ENCODE data around the gene ABHD1. TPM values are rescaled to one million over a fixed set of nuclear protein-coding genes. Genes with fewer than 3 reads are reported as not detected.
"Not testable (repeated sequence)": the region's sequence is repeated elsewhere in the genome, so short reads cannot be mapped to it uniquely, and the experiment has no call there.

Gene ABHD1
- total RNA-seq, 4 donors from 2014 or later: 0.92 TPM; not detected in 3

- Histone ChIP-seq H3K36me3 (no peaks in the 10 kb centered on the region), H3K4me3 (no peak overlapping the region), H3K4me1 (peaks cover 0 to 9% (median 6%) of the 10 kb centered on the region in 4 donors), H3K9me3 (no peaks in the 10 kb centered on the region), H3K27ac (replicated peaks in 1 of 4) (no peak overlapping the region), H3K27me3 (peaks cover 0 to 30% (median 3%) of the 10 kb centered on the region in 4 donors)
- WGBS: 77% methylated on average over 8 of the region's 8 CpGs
- no peak for TF ChIP-seq POLR2AphosphoS5 (IDR thresholded peaks at IDR 0.05)
- TF ChIP-seq, protein P1, sequence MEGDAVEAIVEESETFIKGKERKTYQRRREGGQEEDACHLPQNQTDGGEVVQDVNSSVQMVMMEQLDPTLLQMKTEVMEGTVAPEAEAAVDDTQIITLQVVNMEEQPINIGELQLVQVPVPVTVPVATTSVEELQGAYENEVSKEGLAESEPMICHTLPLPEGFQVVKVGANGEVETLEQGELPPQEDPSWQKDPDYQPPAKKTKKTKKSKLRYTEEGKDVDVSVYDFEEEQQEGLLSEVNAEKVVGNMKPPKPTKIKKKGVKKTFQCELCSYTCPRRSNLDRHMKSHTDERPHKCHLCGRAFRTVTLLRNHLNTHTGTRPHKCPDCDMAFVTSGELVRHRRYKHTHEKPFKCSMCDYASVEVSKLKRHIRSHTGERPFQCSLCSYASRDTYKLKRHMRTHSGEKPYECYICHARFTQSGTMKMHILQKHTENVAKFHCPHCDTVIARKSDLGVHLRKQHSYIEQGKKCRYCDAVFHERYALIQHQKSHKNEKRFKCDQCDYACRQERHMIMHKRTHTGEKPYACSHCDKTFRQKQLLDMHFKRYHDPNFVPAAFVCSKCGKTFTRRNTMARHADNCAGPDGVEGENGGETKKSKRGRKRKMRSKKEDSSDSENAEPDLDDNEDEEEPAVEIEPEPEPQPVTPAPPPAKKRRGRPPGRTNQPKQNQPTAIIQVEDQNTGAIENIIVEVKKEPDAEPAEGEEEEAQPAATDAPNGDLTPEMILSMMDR (IDR thresholded peaks at IDR 0.05): no peak
- no peak for TF ChIP-seq EP300 (IDR thresholded peaks at IDR 0.05)
- TF ChIP-seq POLR2A (IDR thresholded peaks at IDR 0.05; ENCODE audit: low read depth): no peak
- no peak for DNase-seq (ENCODE audit: extremely low spot score)
- intact Hi-C loops (cut with DNase I): no loop called here
Observed at GRCh38 chr2:27171351-27171848, 47.8 kb downstream of the ABHD1 start.

DNA sequence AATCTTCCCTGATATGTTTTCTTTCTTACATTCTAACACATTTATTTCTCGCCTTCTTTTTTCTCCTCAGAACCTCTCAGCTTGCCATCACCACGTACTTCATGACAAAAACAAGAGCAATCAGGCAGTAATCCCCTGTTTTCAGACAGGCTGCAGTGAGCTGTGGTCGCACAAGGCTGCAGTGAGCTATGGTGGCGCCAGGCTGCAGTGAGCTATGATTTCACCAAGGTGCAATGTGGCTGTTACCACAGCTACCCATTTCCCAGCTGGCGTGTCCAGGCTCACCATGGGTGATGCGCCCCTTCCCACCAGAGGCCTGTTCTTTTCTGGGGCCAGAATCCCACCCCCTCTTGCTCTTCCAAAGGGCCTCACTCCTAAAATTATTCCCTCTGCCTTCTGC, 51.0 kb downstream of the ABHD1 start:
- peaks cover 0 to 37% (median 3%) of the 10 kb centered on the region in 4 donors for H3K27me3 ChIP-seq
- no peak for TF ChIP-seq EP300 (IDR thresholded peaks at IDR 0.05)
- TF ChIP-seq POLR2A (IDR thresholded peaks at IDR 0.05; ENCODE audit: low read depth): no peak
- TF ChIP-seq, protein P1 (IDR thresholded peaks at IDR 0.05): no peak
- TF ChIP-seq POLR2AphosphoS5 (IDR thresholded peaks at IDR 0.05): no peak
- intact Hi-C loops (cut with DNase I): no loop called here

GRCh38 chr2:27175330-27175729, 51.7 kb downstream of the ABHD1 start:
- WGBS: 71% methylated on average over 8 of the region's 8 CpGs
- Histone ChIP-seq H3K27me3 (peaks cover 0 to 37% (median under 1%) of the 10 kb centered on the region in 4 donors), H3K4me1 (peaks cover 0 to 1% (median under 1%) of the 10 kb centered on the region in 4 donors), H3K36me3 (no peaks in the 10 kb centered on the region), H3K4me3 (no peak overlapping the region), H3K27ac (replicated peaks in 1 of 4) (no peak overlapping the region), H3K9me3 (no peaks in the 10 kb centered on the region)
- no peak for TF ChIP-seq POLR2AphosphoS5 (IDR thresholded peaks at IDR 0.05)
- TF ChIP-seq, protein P1 (IDR thresholded peaks at IDR 0.05): no peak
- no peak for TF ChIP-seq POLR2A (IDR thresholded peaks at IDR 0.05; ENCODE audit: low read depth)
- TF ChIP-seq EP300 (IDR thresholded peaks at IDR 0.05): no peak
- no peak for DNase-seq (ENCODE audit: extremely low spot score)
- intact Hi-C loops (cut with DNase I): no loop called here

More for the DNA sequence above, 51.0 kb downstream of the ABHD1 start:
- no peaks in the 10 kb centered on the region for H3K36me3 ChIP-seq
- no peaks in the 10 kb centered on the region for H3K9me3 ChIP-seq
- H3K4me3 ChIP-seq: no peak overlapping the region
- H3K4me1 ChIP-seq: peaks cover 0 to 8% (median 6%) of the 10 kb centered on the region in 4 donors
- WGBS: 82% methylated on average over 6 of the region's 6 CpGs
- no peak for DNase-seq (ENCODE audit: extremely low spot score)
- no peak overlapping the region for H3K27ac ChIP-seq (replicated peaks in 1 of 4)

DNA sequence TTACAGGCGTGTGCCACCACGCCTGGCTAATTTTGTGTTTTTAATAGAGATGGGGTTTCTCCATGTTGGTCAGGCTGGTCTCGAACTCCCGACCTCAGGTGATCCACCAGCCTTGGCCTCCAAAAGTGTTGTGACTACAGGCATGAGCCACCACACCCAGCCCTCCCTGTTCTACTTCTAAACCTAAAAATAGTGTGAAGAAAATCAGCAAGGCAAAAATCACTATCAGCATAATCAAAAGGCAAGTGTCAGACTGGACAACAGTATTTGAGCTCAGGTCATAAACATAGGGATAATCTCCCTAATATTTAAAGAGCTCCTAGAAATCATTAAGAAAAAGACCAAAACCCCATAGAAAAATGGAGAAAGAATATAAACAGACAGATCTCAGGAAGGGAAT, 52.2 kb downstream of the ABHD1 start:
- 95% methylated on average over 4 of the region's 4 CpGs for WGBS
- H3K9me3 ChIP-seq; intact Hi-C loops (cut with DNase I); H3K4me1 ChIP-seq; H3K36me3 ChIP-seq; DNase-seq (ENCODE audit: extremely low spot score); H3K4me3 ChIP-seq; H3K27ac ChIP-seq (replicated peaks in 1 of 4): not testable (repeated sequence)
- peaks cover 0 to 33% (median 0%) of the 10 kb centered on the region in 4 donors for H3K27me3 ChIP-seq

GRCh38 chr2:27177441-27178351, 54.1 kb downstream of the ABHD1 start:
- intact Hi-C loops (cut with DNase I): no loop called here
- no peaks in the 10 kb centered on the region for H3K4me1 ChIP-seq
- TF ChIP-seq POLR2AphosphoS5 (IDR thresholded peaks at IDR 0.05): no peak
- TF ChIP-seq, protein P1 (IDR thresholded peaks at IDR 0.05): no peak
- TF ChIP-seq EP300 (IDR thresholded peaks at IDR 0.05): no peak
- no peak for TF ChIP-seq POLR2A (IDR thresholded peaks at IDR 0.05; ENCODE audit: low read depth)
- H3K36me3 ChIP-seq: no peaks in the 10 kb centered on the region
- H3K9me3 ChIP-seq: no peaks in the 10 kb centered on the region
- no peak overlapping the region for H3K27ac ChIP-seq (replicated peaks in 1 of 4)
- 82% methylated on average over 15 of the region's 15 CpGs for WGBS
- no peak overlapping the region for H3K4me3 ChIP-seq
- peaks cover 0 to 33% (median 0%) of the 10 kb centered on the region in 4 donors for H3K27me3 ChIP-seq
- DNase-seq (ENCODE audit: extremely low spot score): no peak
